SHP77 (cell line): ENCODE measurements around the gene SKI.

Source experiments
- DNase-seq, 2 experiments: peaks; one replicate each; lab custom pipeline; 2025; lab: John Stamatoyannopoulos, UW

The SKI gene

DNA sequence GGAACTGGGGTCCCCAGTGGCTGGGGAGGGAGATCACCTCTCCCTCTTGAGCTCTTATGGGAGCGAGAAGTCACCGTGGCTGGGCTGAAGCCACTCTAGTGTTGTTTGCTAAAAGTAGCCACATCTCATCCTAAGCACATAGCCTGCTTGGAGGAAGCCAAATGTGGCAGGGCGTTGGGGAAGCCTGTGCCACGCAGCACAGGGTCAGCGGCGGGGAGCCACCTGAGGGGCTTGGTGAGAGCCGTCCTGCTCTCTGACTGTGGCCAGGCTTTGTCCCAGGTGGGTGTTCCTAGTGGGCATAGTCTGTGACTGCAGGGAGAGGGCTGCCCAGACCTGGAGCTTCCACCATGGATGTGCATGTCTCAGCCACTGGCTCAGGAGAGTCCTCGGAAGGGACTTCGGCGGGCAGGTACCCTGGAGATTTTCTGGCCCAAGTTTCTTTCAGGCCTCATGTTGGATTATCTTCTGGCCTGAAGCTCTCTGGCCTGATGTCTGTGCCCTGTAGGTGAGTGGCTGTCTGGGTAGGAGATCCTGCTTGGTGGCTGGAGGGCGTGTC lies 124.3 kb downstream of the SKI start:
- DNase-seq, result no peak

DNA sequence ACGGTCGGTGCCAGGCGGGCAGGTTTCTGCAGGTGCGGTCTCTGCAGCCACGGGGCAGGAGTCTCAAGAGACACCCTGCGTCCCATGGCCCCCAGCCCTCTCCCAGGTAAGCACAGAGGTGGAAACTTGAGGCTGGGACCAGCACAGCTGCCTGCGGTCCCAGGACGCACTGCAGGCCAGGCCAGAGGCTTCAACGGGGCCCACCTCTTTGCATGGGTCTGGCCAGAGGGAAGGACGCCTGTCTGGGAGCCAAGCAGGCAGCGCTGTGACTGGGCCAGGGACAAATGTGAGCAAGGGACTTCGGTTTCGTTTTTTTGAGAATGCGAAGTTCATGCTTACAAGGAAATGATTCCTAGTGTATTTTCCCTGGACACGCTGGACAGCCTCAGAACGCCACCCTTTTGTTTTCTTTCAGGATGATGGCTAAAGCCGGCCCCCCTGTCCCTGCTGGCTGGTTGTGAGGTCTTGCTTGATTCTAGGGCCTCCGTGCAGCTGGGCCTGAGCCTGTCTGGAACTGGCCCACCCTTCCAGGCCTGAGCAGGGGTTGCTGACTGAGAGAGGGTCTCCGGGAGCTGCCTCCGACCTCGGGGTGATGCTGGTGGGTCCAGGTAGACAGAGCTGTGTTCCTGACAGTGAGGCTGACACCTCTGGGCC lies 124.9 kb downstream of the SKI start:
- DNase-seq, result no peak

DNA sequence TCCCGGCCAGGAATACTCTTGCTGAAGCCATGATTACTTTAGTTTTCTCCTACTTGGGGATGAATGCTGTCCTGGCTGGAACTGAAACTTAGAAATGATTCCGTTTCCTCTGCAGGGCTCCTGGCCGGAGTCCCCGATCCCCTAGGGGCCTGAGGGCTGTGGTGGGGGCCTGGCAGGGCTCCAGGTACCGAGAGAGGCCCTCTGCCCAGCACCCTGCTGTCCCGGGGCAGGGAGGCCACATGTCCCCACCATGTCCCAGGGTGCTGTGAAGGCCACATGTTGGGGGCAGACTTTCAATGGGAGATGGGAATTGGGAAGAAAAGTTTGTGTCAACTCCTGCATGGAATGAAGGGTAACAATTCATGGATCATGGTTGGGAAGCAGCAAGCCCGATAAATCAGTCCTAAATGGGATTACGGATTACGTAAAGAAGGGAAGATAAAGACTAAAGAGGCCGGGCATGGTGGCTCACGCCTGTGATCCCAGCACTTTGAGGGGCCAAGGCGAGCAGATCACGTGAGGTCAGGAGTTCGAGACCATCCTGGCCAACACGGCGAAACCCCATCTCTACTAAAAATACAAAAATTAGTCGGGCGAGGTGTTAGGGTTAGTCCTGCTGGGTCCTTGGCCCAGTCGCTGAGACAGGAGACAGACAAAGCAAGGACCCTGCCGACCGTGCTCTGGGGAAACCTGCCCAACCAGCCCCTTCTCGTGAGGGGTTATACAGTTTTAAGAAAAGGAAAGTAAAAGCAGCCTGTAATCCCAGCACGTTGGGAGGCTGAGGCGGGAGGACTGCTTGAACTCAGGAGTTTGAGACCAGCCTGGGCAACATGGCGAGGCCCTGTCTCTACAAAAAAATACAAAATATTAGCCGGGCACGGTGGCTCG lies 125.7 kb downstream of the SKI start:
- no peak for DNase-seq

DNA sequence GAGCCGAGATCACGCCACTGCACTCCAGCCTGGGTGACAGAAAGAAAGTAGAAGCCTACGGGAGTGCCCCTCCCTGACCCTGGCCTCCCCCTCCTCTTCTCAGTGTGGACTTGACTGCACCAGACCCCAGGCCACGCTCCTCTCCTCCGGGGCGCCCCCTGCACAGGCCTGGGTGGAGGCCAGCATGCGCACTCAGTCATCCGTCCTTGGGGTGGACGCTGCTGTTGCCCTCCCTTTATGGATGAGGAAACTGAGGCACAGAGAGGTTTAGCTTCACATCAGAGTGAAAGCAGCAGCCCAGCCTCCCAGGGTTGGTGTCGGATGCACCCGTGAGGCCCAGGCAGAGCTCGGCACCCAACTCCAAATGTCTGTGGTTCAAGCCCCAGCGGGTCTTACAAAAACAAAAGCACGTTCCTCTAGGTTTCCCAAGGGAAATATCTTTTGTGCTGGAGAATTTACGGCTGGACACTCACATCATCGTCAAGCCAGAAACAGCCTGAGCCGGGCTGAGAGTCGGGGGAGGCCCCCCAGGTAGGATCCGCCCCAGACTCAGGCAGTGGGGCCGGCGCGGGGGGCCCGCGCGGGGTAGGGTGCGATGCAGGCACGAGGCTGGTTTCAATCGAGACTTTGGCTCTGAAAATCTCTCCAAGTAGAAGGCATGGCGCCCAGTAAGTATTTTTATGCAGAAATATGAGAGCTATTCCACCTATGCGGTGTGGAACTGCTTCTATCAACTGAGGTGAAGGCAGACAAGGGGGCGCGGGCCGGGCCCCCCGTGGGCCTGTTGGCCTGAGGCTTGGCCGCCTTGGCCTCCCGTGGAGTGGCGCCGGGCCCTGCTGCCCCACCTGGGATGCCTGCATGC lies 126.6 kb downstream of the SKI start:
- DNase-seq, result no peak

DNA sequence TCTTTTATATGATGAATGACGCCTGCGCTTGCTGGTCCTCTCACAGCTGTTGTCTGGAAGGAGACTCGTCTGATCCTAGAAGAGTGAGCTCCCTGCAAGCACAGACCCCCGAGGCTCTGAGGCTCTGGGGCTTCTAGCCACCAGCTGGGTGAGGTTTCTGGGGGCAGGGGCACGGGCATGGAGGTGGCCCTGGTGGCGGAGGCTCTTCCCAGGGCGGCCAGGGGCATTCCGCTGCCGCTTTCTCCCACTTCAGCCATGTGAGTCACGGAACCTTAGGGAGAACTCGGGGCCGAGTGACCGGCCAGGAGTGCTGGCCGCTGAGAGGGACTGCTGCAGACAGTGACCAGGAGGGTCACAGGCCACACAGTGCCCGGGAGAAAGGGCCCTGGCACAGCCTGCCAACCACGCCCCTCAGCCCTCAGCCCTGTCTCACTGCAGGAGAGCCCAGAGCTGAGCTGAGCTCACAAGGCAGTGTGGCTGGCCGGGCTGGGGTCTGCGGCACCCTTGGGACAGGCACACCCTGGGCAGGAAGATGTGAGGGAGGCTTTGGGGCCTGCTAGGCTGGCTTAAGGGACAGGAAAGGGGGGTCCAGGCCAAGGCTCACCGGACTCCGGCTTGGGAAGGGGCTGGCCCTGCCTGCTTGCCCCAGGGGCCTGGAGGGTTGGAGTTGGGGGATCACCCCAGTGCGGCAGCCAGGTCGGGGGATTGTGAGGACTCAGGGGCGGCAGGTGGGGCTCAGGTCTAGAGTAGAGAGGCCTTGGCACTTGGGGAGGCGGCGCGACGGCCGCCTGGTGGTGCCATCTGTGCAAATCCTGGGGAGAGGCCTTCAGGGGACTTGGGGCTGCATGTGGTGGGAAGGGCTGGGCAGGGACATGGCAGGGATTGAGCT lies 127.5 kb downstream of the SKI start:
- DNase-seq, result no peak

DNA sequence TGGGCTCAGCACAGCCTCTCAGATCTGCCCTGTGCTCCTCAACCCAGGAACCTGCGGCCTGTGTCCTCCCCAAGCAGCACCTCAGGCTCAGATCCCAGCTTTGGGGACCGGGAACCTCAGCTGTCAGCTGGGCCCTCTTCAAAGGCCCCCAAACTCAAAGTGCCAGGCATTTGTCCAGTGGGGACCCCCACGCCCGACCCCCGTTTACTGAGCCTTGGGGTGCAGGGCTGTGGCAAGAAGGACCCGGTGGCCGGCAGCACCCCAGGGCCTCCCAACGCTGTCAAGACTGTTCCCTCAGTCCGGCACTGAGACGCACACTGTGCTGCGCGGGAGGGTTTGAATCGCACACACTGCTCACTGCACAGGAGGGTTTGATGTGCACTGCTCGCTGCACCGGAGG lies 128.3 kb downstream of the SKI start:
- no peak for DNase-seq

DNA sequence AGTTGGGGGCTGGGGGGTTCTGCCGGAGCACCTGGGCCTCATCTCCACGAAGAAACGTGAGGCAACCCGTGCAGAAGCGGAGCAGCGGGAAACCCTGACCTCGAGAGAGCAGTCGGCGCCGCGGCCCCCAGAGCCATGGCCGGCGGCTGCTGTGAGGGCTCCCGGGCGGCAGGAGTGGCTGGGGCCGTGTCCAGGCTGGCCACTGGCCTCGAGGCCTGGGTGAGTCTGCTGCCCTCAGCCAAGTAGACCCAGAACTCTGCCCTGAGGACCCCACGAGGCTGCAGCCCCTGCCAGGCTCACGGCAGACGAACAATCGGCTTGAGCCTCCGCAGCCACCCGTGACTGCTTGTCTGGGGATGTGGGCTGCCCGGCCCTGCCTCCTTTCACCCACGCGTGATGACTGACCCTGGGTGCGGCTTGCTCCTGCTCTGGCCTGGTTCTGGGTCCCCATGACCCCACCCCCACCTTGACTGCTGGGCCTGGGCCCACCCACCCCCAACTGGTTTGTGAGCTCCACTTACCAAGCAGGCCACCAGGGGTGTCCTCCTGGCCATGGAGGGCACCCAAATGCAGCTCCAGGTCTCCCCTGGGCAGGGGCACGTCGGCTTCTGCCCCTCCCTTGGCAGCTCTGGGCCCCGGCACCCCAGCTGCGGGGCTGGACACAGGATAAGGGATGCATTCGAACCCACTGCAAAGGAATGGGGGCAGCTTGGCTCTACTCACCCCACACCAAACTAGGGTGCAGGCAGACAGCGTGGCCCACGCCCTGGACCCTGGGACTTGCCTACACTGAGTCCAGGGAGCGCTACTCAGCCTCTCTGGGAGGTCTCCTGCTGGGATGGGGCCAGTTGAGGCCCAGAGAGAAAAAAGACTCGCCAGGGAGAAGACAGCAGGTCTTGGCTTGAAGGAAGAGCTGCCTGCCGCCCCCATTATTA lies 129.1 kb downstream of the SKI start:
- no peak for DNase-seq

DNA sequence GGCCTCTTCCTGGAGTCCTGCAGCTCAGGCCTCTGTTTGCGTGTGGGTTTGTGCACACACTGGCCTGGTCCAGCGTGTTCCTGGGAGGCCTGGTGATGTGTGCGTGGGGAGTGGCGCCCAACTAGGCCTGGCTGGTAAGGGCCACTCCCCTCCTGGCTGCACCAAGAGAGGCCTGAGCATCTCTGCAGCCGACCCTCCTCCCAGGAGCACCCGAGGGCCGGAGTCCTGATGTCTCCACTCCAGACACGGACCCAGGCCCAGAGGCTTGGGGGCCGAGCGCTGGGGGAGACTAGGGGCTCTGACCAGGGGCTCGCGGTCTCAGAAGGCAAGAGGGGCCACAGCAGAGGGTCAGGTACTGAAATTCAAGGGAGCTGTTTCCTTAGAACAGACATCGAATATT lies 130.0 kb downstream of the SKI start:
- DNase-seq, result no peak

DNA sequence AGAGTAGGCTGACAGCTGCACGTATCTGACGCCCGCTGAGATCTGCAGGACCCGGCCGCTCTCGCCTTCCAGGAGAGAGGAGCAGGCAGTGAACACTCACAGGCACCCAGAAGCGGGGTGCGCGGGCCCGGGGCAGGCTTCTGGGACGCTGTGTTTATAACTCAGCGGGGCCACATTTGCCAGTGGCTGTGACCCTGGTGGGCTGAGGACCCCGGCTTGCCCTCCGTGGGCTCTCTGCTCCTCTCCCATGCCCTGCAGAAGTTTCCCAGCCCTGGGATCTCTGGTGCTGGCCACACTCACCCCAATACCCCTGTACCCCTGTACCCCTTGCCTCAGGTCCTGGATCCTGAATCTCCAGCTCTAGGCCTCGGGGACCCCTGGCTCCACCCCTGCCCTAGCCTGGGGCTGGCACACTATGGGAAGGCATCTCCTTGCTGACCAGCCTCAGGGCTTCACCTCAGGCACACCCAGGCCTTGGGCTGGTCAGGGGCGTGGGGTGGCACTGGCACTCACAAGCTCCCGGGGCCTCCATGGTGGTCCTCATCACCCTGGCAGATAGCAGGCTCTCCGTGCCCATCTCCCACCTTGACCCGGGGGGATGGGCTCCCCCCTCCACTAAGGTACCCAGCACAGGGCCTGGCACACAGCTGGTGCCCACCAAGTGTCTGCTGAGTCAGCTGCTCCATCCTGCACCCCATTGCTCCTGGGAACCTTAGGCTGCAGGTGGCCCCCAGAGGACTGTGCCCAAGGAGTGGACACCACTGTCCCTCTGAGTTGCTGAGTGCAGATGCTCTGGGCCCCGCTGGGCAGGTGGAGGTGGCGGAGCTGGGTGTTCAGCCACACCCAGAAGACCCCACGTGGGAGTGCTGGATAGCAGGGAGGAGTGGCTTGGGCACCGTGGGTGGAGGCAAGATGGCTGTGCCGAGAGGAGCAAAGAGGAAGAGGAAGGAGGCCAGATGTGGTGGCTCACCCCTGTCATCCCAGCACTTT lies 130.8 kb downstream of the SKI start:
- DNase-seq, result no peak
